Esophagus muscularis mucosa (tissue), 4 donors: ENCODE measurements around the gene FBXW4. TPM values are rescaled to one million over a fixed set of nuclear protein-coding genes. Genes with fewer than 3 reads are reported as not detected.

ENCODE experiments used
- DNase-seq: peaks from one replicate; pipeline ENCODE4 v3.0.0-alpha.2; 2017; ENCODE audit errors: extremely low spot score
- H3K27ac ChIP-seq, 4 donors: fragments of 200-600 bp; sonication (generic); replicated peaks in 1 of 4; 1 replicate in 3 of 4; 2 replicates in 1 of 4; pipeline ENCODE4 v1.5.1; 2016 to 2019; ENCODE audit warnings: mild to moderate bottlenecking in 1 of 4
- H3K27me3 ChIP-seq, 4 donors: fragments of 200-600 bp; sonication (generic); one replicate each; pipeline versions ENCODE4 v1.5.1 to v1.6.0; 2016 to 2019
- H3K36me3 ChIP-seq, 4 donors: fragments of 200-600 bp; sonication (generic); one replicate each; pipeline ENCODE4 v1.5.1; 2016 to 2019
- H3K4me1 ChIP-seq, 4 donors: fragments of 200-600 bp; sonication (generic); one replicate each; pipeline ENCODE4 v1.5.1; 2016 to 2019
- H3K4me3 ChIP-seq, 4 donors: fragments of 200-600 bp; sonication (generic); 1 replicate in 2 of 4; 2 replicates in 2 of 4; pipeline ENCODE4 v1.5.1; 2016 to 2019; ENCODE audit warnings: mild to moderate bottlenecking in 4 of 4, moderate library complexity in 1 of 4
- H3K9me3 ChIP-seq, 4 donors: fragments of 200-600 bp; sonication (generic); 1 replicate in 3 of 4; 2 replicates in 1 of 4; pipeline ENCODE4 v1.5.1; 2016 to 2019
- CTCF ChIP-seq, 3 experiments: fragments of 200-600 bp in 2 of 3; fragments of 450-650 bp in 1 of 3; sonication (generic) in 2 of 3; IDR thresholded peaks; one replicate each; pipeline ENCODE4 v1.5.1; 2017 to 2019; ENCODE audit warnings: antibody characterized with exemption in 3 of 3, mild to moderate bottlenecking in 2 of 3, moderate library complexity in 1 of 3
- EP300 ChIP-seq: sonication (generic); formaldehyde crosslinking; IDR thresholded peaks from one replicate; pipeline ENCODE4 v1.6.1; 2017; ENCODE audit warnings: antibody characterized with exemption
- POLR2A ChIP-seq: fragments of 450-650 bp; IDR thresholded peaks from one replicate; pipeline ENCODE4 v1.6.1; 2017; ENCODE audit warnings: antibody characterized with exemption, moderate library complexity, mild to moderate bottlenecking, low read depth
- POLR2AphosphoS5 ChIP-seq, 2 donors: sonication (generic); formaldehyde crosslinking; IDR thresholded peaks; one replicate each; pipeline ENCODE4 v1.6.1; 2017; ENCODE audit warnings: antibody characterized with exemption in 2 of 2
- WGBS: methylation state at CpG from one replicate; pipeline ENCODE4 v1.1.5; 2018; 5-methylcytosine and 5-hydroxymethylcytosine counted together
- intact Hi-C: fragments of 100-400 bp; cut with DNase I; formaldehyde crosslinking; loops from one replicate; pipeline ENCODE4 v1.15.1; 2023
- total RNA-seq, 4 donors: library from RNA; depleted of rRNA; stranded (reverse); fragments of >200 nt; gene quantifications; one replicate each; pipeline versions ENCODE4 v1.1.0 to v1.2.1, GENCODE V29; 2016

Gene FBXW4
- total RNA-seq, 4 donors from 2014 or later: 101 to 168 (median 115) TPM

GRCh38 chr10:101579516-101579870, 115.5 kb downstream of the FBXW4 start:
- H3K27me3 ChIP-seq: no peaks in the 10 kb centered on the region
- TF ChIP-seq CTCF (IDR thresholded peaks at IDR 0.05) (no peak), POLR2A (no peak), EP300 (no peak), POLR2AphosphoS5 (IDR thresholded peaks at IDR 0.05) (no peak)
- H3K9me3 ChIP-seq: no peaks in the 10 kb centered on the region
- H3K4me1 ChIP-seq: no peaks in the 10 kb centered on the region
- intact Hi-C loops: no loop called here
- H3K27ac ChIP-seq: no peak overlapping the region
- DNase-seq: no peak
- peaks cover 34 to 85% (median 67%) of the 10 kb centered on the region in 4 donors for H3K36me3 ChIP-seq
- H3K4me3 ChIP-seq: no peak overlapping the region
- 98% methylated on average over 10 of the region's 12 CpGs for WGBS

GRCh38 chr10:101578803-101579515, 116.0 kb downstream of the FBXW4 start:
- no peak overlapping the region for H3K4me3 ChIP-seq
- intact Hi-C loops: no loop called here
- TF ChIP-seq CTCF (IDR thresholded peaks at IDR 0.05): no peak
- H3K4me1 ChIP-seq: no peaks in the 10 kb centered on the region
- DNase-seq: no peak
- 93% methylated on average over 13 of the region's 13 CpGs for WGBS
- no peaks in the 10 kb centered on the region for H3K27me3 ChIP-seq
- no peaks in the 10 kb centered on the region for H3K9me3 ChIP-seq
- peaks cover 34 to 80% (median 64%) of the 10 kb centered on the region in 4 donors for H3K36me3 ChIP-seq
- no peak overlapping the region for H3K27ac ChIP-seq

- Histone ChIP-seq H3K4me1 (no peaks in the 10 kb centered on the region), H3K9me3 (peaks cover 0 to 2% (median under 1%) of the 10 kb centered on the region in 4 donors), H3K27me3 (no peaks in the 10 kb centered on the region), H3K4me3 (no peak overlapping the region), H3K27ac (no peak overlapping the region), H3K36me3 (peaks cover 32 to 72% (median 58%) of the 10 kb centered on the region in 4 donors)
- TF ChIP-seq EP300 (no peak), CTCF (IDR thresholded peaks at IDR 0.05) (no peak), POLR2A (no peak), POLR2AphosphoS5 (IDR thresholded peaks at IDR 0.05) (no peak)
- 89% methylated on average over 5 of the region's 5 CpGs for WGBS
- intact Hi-C loops: no loop called here
- DNase-seq: no peak
These were observed 116.8 kb downstream of the FBXW4 start for GRCh38 chr10:101578192-101578591.

GRCh38 chr10:101577121-101577871, 117.7 kb downstream of the FBXW4 start:
- DNase-seq: no peak

More at GRCh38 chr10:101577121-101577871, 117.7 kb downstream of the FBXW4 start:
- Histone ChIP-seq H3K27ac (no peak overlapping the region), H3K36me3 (peaks cover 25 to 64% (median 49%) of the 10 kb centered on the region in 4 donors), H3K27me3 (no peaks in the 10 kb centered on the region), H3K4me3 (no peak overlapping the region), H3K9me3 (peaks cover 0 to 11% (median 10%) of the 10 kb centered on the region in 4 donors), H3K4me1 (no peaks in the 10 kb centered on the region)
- TF ChIP-seq EP300: no peak
- TF ChIP-seq POLR2AphosphoS5 (IDR thresholded peaks at IDR 0.05): no peak
- TF ChIP-seq POLR2A: no peak
- TF ChIP-seq CTCF (IDR thresholded peaks at IDR 0.05): no peak
- intact Hi-C loops: no loop called here
- 90% methylated on average over 6 of the region's 7 CpGs for WGBS
